ENCODE data around the gene PODNL1.
A peak's percentile ranks its signal among the peaks of the same experiment; 100 is the strongest.

- TF ChIP-seq CTCF (IDR thresholded peaks at IDR 0.05) (no peak), POLR2A (IDR thresholded peaks at IDR 0.05) (no peak), POLR2AphosphoS5 (IDR thresholded peaks at IDR 0.05; ENCODE audit: insufficient read depth in 1 of 2, low read depth in 1 of 2) (peak; percentile 15 to 61)
These were observed 40.4 kb upstream of the PODNL1 start for GRCh38 chr19:13978351-13979243.
